ENCODE results near the gene PPHLN1. TPM values are rescaled to one million over a fixed set of nuclear protein-coding genes. Genes with fewer than 3 reads are reported as not detected.

The PPHLN1 gene
- total RNA-seq, 1 donor from 2014 or later, result 95.9 TPM

DNA sequence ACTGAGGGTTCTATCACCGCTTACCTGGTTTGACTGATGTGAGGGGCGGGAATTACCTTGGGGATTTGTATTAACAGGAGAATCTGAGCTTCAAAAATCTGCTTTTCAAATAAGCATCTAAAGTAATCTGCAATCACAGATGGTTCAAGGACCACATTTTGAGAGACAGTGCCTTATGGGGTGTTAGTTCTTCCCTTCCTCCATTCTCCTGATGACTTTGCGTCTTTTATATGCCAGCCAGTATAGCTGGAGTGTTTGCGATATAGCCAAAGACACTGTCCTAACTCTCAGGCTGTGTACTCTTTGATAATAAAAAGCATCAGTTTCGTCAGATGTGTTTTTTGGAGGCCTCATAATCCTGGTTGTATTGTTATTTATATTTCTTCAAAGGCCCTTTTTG is 39.5 kb downstream of the PPHLN1 start:
- ChIA-PET CTCF (no interaction called here), POLR2A (no interaction called here)
- peaks cover 26% of the 10 kb centered on the region for H3K36me3 Mint-ChIP-seq (ENCODE audit: low read depth)
- no peaks in the 10 kb centered on the region for H3K27me3 Mint-ChIP-seq
- H3K4me1 Mint-ChIP-seq, result peaks cover 26% of the 10 kb centered on the region
- intact Hi-C loops (cut with micrococcal nuclease), result no loop called here
- ATAC-seq (ENCODE audit: low read depth), result no peak
- TF ChIP-seq, protein P1, sequence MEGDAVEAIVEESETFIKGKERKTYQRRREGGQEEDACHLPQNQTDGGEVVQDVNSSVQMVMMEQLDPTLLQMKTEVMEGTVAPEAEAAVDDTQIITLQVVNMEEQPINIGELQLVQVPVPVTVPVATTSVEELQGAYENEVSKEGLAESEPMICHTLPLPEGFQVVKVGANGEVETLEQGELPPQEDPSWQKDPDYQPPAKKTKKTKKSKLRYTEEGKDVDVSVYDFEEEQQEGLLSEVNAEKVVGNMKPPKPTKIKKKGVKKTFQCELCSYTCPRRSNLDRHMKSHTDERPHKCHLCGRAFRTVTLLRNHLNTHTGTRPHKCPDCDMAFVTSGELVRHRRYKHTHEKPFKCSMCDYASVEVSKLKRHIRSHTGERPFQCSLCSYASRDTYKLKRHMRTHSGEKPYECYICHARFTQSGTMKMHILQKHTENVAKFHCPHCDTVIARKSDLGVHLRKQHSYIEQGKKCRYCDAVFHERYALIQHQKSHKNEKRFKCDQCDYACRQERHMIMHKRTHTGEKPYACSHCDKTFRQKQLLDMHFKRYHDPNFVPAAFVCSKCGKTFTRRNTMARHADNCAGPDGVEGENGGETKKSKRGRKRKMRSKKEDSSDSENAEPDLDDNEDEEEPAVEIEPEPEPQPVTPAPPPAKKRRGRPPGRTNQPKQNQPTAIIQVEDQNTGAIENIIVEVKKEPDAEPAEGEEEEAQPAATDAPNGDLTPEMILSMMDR (IDR thresholded peaks at IDR 0.05), result no peak
- DNase-seq, result no peak
- no peaks in the 10 kb centered on the region for H3K9me3 Mint-ChIP-seq
- no peak overlapping the region for H3K27ac Mint-ChIP-seq
- no peak overlapping the region for H3K4me3 Mint-ChIP-seq

DNA sequence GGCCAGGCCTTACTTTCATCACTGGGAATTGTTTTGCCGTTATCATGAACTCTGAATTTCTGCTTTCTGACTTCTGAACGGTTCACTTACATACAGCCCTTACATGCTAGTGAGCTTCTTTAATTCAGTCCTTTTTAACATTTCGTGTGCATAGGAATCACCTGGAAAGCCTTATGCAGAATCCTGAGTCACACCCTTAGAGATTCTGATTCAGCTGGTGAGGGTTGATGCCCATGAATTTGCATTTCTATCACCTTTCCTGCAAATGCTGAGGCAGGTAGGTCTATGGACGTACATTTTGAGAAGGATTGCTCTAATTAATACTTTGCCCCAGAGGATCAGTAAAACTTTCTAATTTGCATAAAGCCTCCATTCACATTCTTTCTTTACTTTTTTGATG is 44.0 kb downstream of the PPHLN1 start:
- no peak for ATAC-seq (ENCODE audit: low read depth)
- intact Hi-C loops (cut with micrococcal nuclease), result loop anchor here (5.0 kb wide), 2 partner anchors 38 to 912 kb away; no protein-coding TSS in a partner anchor
- Mint-ChIP-seq H3K27me3 (no peaks in the 10 kb centered on the region), H3K27ac (no peak overlapping the region), H3K9me3 (no peaks in the 10 kb centered on the region), H3K36me3 (ENCODE audit: low read depth) (peaks cover 9% of the 10 kb centered on the region), H3K4me3 (no peak overlapping the region), H3K4me1 (peaks cover 16% of the 10 kb centered on the region)
- ChIA-PET POLR2A (no interaction called here), CTCF (interaction anchor here (1.4 kb wide), 1 partner anchor 38 kb away, joined by 4 read pairs; no protein-coding TSS in a partner anchor)
- TF ChIP-seq, protein P1 (IDR thresholded peaks at IDR 0.05), result no peak
- DNase-seq, result no peak

DNA sequence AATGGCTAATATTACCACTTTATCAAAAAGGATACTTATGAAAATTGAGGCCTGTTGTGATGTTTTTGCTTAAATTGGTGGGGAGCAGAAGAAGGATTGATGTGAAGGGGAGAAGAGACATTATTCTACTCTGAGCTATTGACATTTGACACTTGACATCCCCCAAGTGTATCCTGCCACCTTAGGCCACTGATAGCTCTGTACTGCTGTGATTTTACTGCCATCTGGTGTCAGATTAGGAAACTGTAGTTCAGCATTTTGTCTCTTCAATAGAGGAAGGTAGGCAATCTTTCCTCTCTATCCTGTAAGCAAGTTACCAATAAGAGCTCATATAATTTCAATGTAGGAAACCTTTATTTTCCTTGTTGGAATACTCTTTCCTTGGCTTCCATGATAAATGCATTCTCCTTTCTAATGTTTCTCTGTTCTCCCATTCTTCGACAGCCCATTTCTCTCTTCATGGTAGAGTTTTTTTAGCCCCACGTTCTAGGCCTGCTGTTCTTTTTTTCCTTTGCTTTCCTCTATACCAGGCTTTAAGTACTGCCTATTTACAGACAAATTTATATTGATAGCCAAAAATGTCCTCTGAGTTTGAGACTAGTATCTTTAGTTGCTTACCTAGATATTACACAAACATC is 46.3 kb downstream of the PPHLN1 start:
- ChIA-PET POLR2A (interaction anchor here (0.6 to 0.7 kb wide), 2 partner anchors 111 to 1399 kb away, joined by 3 read pairs; no protein-coding TSS in a partner anchor), CTCF (interaction anchor here (0.8 to 2.3 kb wide), 25 partner anchors 10 to 1526 kb away, joined by 3 to 16 read pairs (median 4); no protein-coding TSS in a partner anchor)
- Mint-ChIP-seq H3K4me1 (peaks cover 16% of the 10 kb centered on the region), H3K36me3 (ENCODE audit: low read depth) (peaks cover 21% of the 10 kb centered on the region), H3K27me3 (no peaks in the 10 kb centered on the region), H3K4me3 (no peak overlapping the region), H3K9me3 (no peaks in the 10 kb centered on the region), H3K27ac (no peak overlapping the region)
- ATAC-seq (ENCODE audit: low read depth) (peak; percentile 94), DNase-seq (no peak)
- intact Hi-C loops (cut with micrococcal nuclease), result loop anchor here (1.0 to 5.0 kb wide), 8 partner anchors 40 to 1426 kb away; partner anchors contain the start of gene YAF2
- TF ChIP-seq, protein P1 (IDR thresholded peaks at IDR 0.05), result peak; percentile 30

DNA sequence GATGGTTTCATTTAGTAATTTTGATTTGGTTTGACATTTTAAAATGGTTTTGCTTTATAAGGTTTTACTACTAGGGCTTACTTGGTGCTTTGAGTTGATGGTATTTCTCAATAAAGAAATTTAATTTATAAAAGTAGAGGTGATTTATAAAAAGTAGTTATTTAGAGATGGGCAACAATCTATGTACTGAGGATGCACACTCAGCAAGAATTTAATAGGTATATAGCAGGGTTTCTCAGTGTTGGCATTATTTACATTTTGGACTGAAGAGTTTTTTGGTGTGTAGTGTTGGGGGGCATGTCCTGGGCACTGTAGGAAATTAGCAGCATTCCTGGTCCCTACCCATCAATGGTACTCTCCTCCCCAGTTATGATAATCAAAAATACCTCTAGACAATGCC is 47.7 kb downstream of the PPHLN1 start:
- H3K27ac Mint-ChIP-seq, result no peak overlapping the region
- intact Hi-C loops (cut with micrococcal nuclease), result loop anchor here (2.0 to 5.0 kb wide), 4 partner anchors 41 to 909 kb away; no protein-coding TSS in a partner anchor

DNA sequence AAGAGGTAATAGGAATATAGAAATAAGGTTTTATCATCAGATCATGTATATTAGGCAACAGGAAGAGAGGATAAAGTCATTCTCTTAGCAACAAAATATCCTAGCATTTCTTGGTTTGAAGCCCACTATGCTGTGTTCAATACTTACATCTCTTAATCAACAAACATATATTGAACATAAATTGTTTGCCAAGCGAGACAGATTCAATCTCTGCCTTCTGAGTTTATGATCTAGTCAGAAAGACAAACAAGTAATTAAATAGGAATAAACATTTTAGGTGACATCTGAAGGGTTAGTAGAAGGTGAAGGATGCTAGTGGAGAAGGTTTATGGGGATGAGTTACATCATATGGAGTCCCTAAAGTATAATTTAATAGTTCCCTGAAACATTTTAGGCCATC is 54.8 kb downstream of the PPHLN1 start:
- Mint-ChIP-seq H3K36me3 (ENCODE audit: low read depth) (peaks cover 48% of the 10 kb centered on the region), H3K27me3 (no peaks in the 10 kb centered on the region), H3K27ac (no peak overlapping the region), H3K4me3 (no peak overlapping the region), H3K9me3 (no peaks in the 10 kb centered on the region), H3K4me1 (peaks cover 19% of the 10 kb centered on the region)
- DNase-seq (no peak), ATAC-seq (ENCODE audit: low read depth) (no peak)
- intact Hi-C loops (cut with micrococcal nuclease), result loop anchor here (5.0 kb wide), 1 partner anchor 33 kb away; no protein-coding TSS in a partner anchor
- ChIA-PET CTCF (interaction anchor here (3.9 kb wide), 1 partner anchor 9 kb away, joined by 15 read pairs; no protein-coding TSS in a partner anchor), POLR2A (no interaction called here)
- TF ChIP-seq, protein P1 (IDR thresholded peaks at IDR 0.05), result no peak

More for the DNA sequence above, 47.7 kb downstream of the PPHLN1 start:
- TF ChIP-seq, protein P1 (IDR thresholded peaks at IDR 0.05), result no peak
- CTCF ChIA-PET, result interaction anchor here (1.2 to 1.5 kb wide), 2 partner anchors 42 to 109 kb away, joined by 3 read pairs; no protein-coding TSS in a partner anchor
- Mint-ChIP-seq H3K27me3 (no peaks in the 10 kb centered on the region), H3K4me3 (no peak overlapping the region), H3K9me3 (no peaks in the 10 kb centered on the region), H3K4me1 (peaks cover 16% of the 10 kb centered on the region), H3K36me3 (ENCODE audit: low read depth) (peaks cover 27% of the 10 kb centered on the region)
- POLR2A ChIA-PET, result interaction anchor here (0.6 kb wide), 2 partner anchors 87 to 110 kb away, joined by 3 to 5 read pairs; no protein-coding TSS in a partner anchor
- ATAC-seq (ENCODE audit: low read depth) (no peak), DNase-seq (no peak)
